HepG2 (cell line): Measurements from ENCODE around the gene PADI1. TPM values are rescaled to one million over a fixed set of nuclear protein-coding genes. Genes with fewer than 3 reads are reported as not detected.

Experiments used
- ATAC-seq: fragments of 200-7000 bp; cut with Tn5 transposase; 3 replicates; pipeline ENCODE4 v1.9.1; 2020; ENCODE audit warnings: mild to moderate bottlenecking, moderate library complexity
- BruUV-seq: library from RNA; stranded (reverse); fragments of 400-500 nt; replicated peaks from 2 replicates; lab custom pipeline; 2021; lab: Mats Ljungman, UMichigan
- CTCF ChIA-PET: fragments of 300-600 bp; formaldehyde crosslinking; extraction: SDS; loops from one replicate; lab custom pipeline; 2021; ENCODE audit warnings: low total read pairs, inconsistent platforms, low intra/inter-chr PET ratio; lab: Yijun Ruan, JAX
- POLR2A ChIA-PET: fragments of 350-600 bp; sonication (Branson Sonifier 250); formaldehyde crosslinking; loops from one replicate; lab custom pipeline; 2020; ENCODE audit warnings: antibody characterized with exemption, inconsistent platforms; lab: Yijun Ruan, JAX
- DNase-seq: peaks from one replicate; pipeline ENCODE4 v3.0.0-alpha.2; 2015; ENCODE audit warnings: low spot score
- FAIRE-seq: peaks from 3 replicates; lab custom pipeline; 2011; peaks lifted over from hg19 to GRCh38; lab: Jason Lieb, UNC
- H2AFZ ChIP-seq: one replicate; pipeline ENCODE4 v1.6.1; 2011; ENCODE audit warnings: low read length, inconsistent platforms
- H3K27ac ChIP-seq: fragments of 300-600 bp; 3 replicates; pipeline ENCODE4 v1.8.0; 2011; ENCODE audit warnings: mixed run types, mild to moderate bottlenecking, mixed read lengths, low read length, inconsistent platforms; ENCODE audit not compliant: insufficient read depth; ENCODE audit errors: extremely low read length
- H3K27me3 ChIP-seq, 2 experiments: fragments of 200-600 bp in 1 of 2; 2 replicates in 1 of 2; 3 replicates in 1 of 2; pipeline versions ENCODE4 v1.6.0 to v1.8.0; 2011; ENCODE audit warnings: low read length in 2 of 2, mild to moderate bottlenecking in 2 of 2, moderate library complexity in 2 of 2, inconsistent platforms in 1 of 2; ENCODE audit not compliant: insufficient read depth in 2 of 2, control insufficient read depth in 1 of 2
- H3K36me3 ChIP-seq, 2 experiments: fragments of 200-600 bp in 1 of 2; replicated peaks in 1 of 2; 2 replicates in 1 of 2; 3 replicates in 1 of 2; pipeline versions ENCODE4 v1.5.1 to v1.8.0; 2011; ENCODE audit warnings: low read length in 2 of 2, inconsistent platforms in 1 of 2; ENCODE audit not compliant: insufficient read depth in 2 of 2, control insufficient read depth in 1 of 2
- H3K4me1 ChIP-seq: 2 replicates; pipeline ENCODE4 v1.5.1; 2012; ENCODE audit warnings: low read length, inconsistent platforms; ENCODE audit not compliant: insufficient read depth
- H3K4me2 ChIP-seq: 2 replicates; pipeline ENCODE4 v1.6.0; 2011; ENCODE audit warnings: low read depth, low read length, inconsistent platforms
- H3K4me3 ChIP-seq, 3 experiments: fragments of 200-600 bp in 1 of 3; sonication (generic), shearing (Covaris generic) in 1 of 3; replicated peaks in 1 of 3; 2 replicates each; pipeline ENCODE4 v1.5.1; 2011 to 2016; ENCODE audit warnings: low read length in 3 of 3, inconsistent platforms in 2 of 3, low read depth in 2 of 3, mild to moderate bottlenecking in 2 of 3, control low read depth in 1 of 3, mixed read lengths in 1 of 3; ENCODE audit not compliant: insufficient read depth in 1 of 3
- H3K79me2 ChIP-seq: one replicate; pipeline ENCODE4 v1.6.1; 2011; ENCODE audit warnings: low read length, inconsistent platforms; ENCODE audit not compliant: insufficient read depth
- H3K9ac ChIP-seq: 2 replicates; pipeline ENCODE4 v1.6.0; 2011; ENCODE audit warnings: mild to moderate bottlenecking, low read depth, low read length, inconsistent platforms; ENCODE audit not compliant: insufficient read depth
- H3K9me3 ChIP-seq: 2 replicates; pipeline ENCODE4 v1.5.1; 2012; ENCODE audit warnings: mild to moderate bottlenecking, low read length
- H4K20me1 ChIP-seq: 2 replicates; pipeline ENCODE4 v1.6.0; 2011; ENCODE audit warnings: inconsistent platforms, mild to moderate bottlenecking, low read length, moderate library complexity; ENCODE audit not compliant: insufficient read depth
- ATF5 ChIP-seq: sonication (generic); formaldehyde crosslinking; IDR thresholded peaks from 2 replicates; pipeline ENCODE4 v1.4.0; 2020; ENCODE audit warnings: mild to moderate bottlenecking, low read depth, missing genetic modification reagents
- ATF7 ChIP-seq, 2 experiments: fragments of 450-650 bp in 1 of 2; sonication (generic) in 1 of 2; formaldehyde crosslinking in 1 of 2; IDR thresholded peaks; 2 replicates each; pipeline versions ENCODE4 v1.4.0 to v1.6.1; 2016 to 2020; ENCODE audit warnings: antibody characterized with exemption in 1 of 2, mild to moderate bottlenecking in 1 of 2, missing genetic modification reagents in 1 of 2
- ELF3 ChIP-seq: IDR thresholded peaks from 2 replicates; pipeline ENCODE4 v1.6.1; 2016; ENCODE audit warnings: missing genetic modification reagents, missing compliant biosample characterization
- HOXA5 ChIP-seq: sonication (generic); formaldehyde crosslinking; IDR thresholded peaks from 2 replicates; pipeline ENCODE4 v1.4.0; 2020; ENCODE audit warnings: missing genetic modification reagents
- JDP2 ChIP-seq: sonication (generic); formaldehyde crosslinking; IDR thresholded peaks from 2 replicates; pipeline ENCODE4 v1.8.1; 2022; ENCODE audit warnings: missing genetic modification reagents, borderline replicate concordance
- KMT2A ChIP-seq: sonication (generic); formaldehyde crosslinking; IDR thresholded peaks from 2 replicates; pipeline ENCODE4 v1.4.0; 2020; ENCODE audit warnings: missing genetic modification reagents
- NCOA1 ChIP-seq: sonication (generic); formaldehyde crosslinking; IDR thresholded peaks from 2 replicates; pipeline ENCODE4 v1.9.0; 2021; ENCODE audit warnings: missing genetic modification reagents
- PCBP2 ChIP-seq: fragments of 200-400 bp; formaldehyde crosslinking; optimal IDR thresholded peaks from 2 replicates; pipeline ENCODE3; 2018; ENCODE audit warnings: low read length, low read depth; ENCODE audit not compliant: poor library complexity, severe bottlenecking
- PHF21A ChIP-seq: sonication (generic); formaldehyde crosslinking; IDR thresholded peaks from 2 replicates; pipeline ENCODE4 v1.5.0; 2020; ENCODE audit warnings: mild to moderate bottlenecking, missing genetic modification reagents
- PREB ChIP-seq: sonication (generic); formaldehyde crosslinking; IDR thresholded peaks from 2 replicates; pipeline ENCODE4 v1.4.0; 2020; ENCODE audit warnings: missing genetic modification reagents
- RBAK ChIP-seq: sonication (generic); formaldehyde crosslinking; IDR thresholded peaks from 2 replicates; pipeline ENCODE4 v1.5.1; 2020; ENCODE audit warnings: mild to moderate bottlenecking, missing genetic modification reagents
- SIN3B ChIP-seq: fragments of 150-350 bp; IDR thresholded peaks from 2 replicates; pipeline ENCODE4 v1.6.1; 2014; ENCODE audit warnings: low read length
- SMAD3 ChIP-seq: sonication (generic); formaldehyde crosslinking; IDR thresholded peaks from 2 replicates; pipeline ENCODE4 v1.4.0; 2020; ENCODE audit warnings: missing genetic modification reagents
- THRA ChIP-seq: sonication (generic); formaldehyde crosslinking; IDR thresholded peaks from 2 replicates; pipeline ENCODE4 v1.4.0; 2020; ENCODE audit warnings: missing genetic modification reagents, borderline replicate concordance
- TMF1 ChIP-seq: sonication (generic); formaldehyde crosslinking; IDR thresholded peaks from 2 replicates; pipeline ENCODE4 v1.8.1; 2022; ENCODE audit warnings: low read depth, missing genetic modification reagents
- ZNF224 ChIP-seq: sonication (generic); formaldehyde crosslinking; IDR thresholded peaks from 2 replicates; pipeline ENCODE4 v1.5.0; 2020; ENCODE audit warnings: mild to moderate bottlenecking, missing genetic modification reagents
- ZNF430 ChIP-seq: sonication (generic); formaldehyde crosslinking; IDR thresholded peaks from 2 replicates; pipeline ENCODE4 v1.9.0; 2021; ENCODE audit warnings: mild to moderate bottlenecking, missing genetic modification reagents
- ZNF530 ChIP-seq: sonication (generic); formaldehyde crosslinking; IDR thresholded peaks from 2 replicates; pipeline ENCODE4 v1.5.0; 2020; ENCODE audit warnings: low read depth, mild to moderate bottlenecking, missing genetic modification reagents
- WGBS: methylation state at CpG from one replicate; pipeline ENCODE4 v1.1.6; 2017; ENCODE audit warnings: low lambda C conversion rate; 5-methylcytosine and 5-hydroxymethylcytosine counted together
- in situ Hi-C: cut with HindIII; loops from 2 replicates; pipeline ENCODE4 v1.10.0; 2017; ENCODE audit warnings: low pct_unique_long_range_greater_than_20kb; ENCODE audit not compliant: extremely low pct_ligation_motif_present
- intact Hi-C: fragments of 100-400 bp; cut with micrococcal nuclease; formaldehyde crosslinking; loops from one replicate; pipeline ENCODE4 v1.10.0; 2022; ENCODE audit not compliant: unreplicated experiment
- polyA plus RNA-seq, 8 experiments: library from polyadenylated mRNA; depleted of rRNA in 3 of 8; stranded (reverse) in 7 of 8; unstranded in 1 of 8; fragments of >200 nt; fragmentation: Illumina TruSeq in 4 of 8; extraction: Trizol in 4 of 8; gene quantifications; 2 replicates each; pipeline versions ENCODE4 v1.2.1 to v1.2.3, GENCODE V29; 2011 to 2016; ENCODE audit warnings: low read depth in 4 of 8, missing spikeins in 1 of 8, mixed read lengths in 1 of 8; ENCODE audit not compliant: insufficient read depth in 1 of 8
- total RNA-seq, 5 experiments: library from RNA; depleted of rRNA; stranded (reverse); fragments of >200 nt; fragmentation: Illumina TruSeq; extraction: Trizol; gene quantifications; 2 replicates each; pipeline ENCODE4 v1.2.3, GENCODE V29; 2016; ENCODE audit warnings: low read depth in 1 of 5

PADI1 gene
- total and polyA plus RNA-seq, 2 of the 13 experiments (the other 11 are each of a cell fraction or from before 2014, with no cell fraction given) = not detected

- TF ChIP-seq KMT2A (no peak), ZNF430 (CRISPR knock-in tag) (no peak), THRA (CRISPR knock-in tag) (no peak), PCBP2 (no peak), PREB (no peak), SMAD3 (no peak), PHF21A (CRISPR knock-in tag) (no peak), JDP2 (no peak), SIN3B (no peak), TMF1 (CRISPR knock-in tag) (no peak)
Observed at GRCh38 chr1:17173217-17173616, 31.7 kb upstream of the PADI1 start (continued).

- intact Hi-C loops (no loop called here), in situ Hi-C loops (no loop called here)
- ATAC-seq (no peak), DNase-seq (peak; percentile 25), FAIRE-seq (no peak)
- Histone ChIP-seq H3K79me2 (no peaks in the 10 kb centered on the region), H3K9ac (no peak overlapping the region), H3K4me3 (no peak overlapping the region), H3K4me1 (no peaks in the 10 kb centered on the region), H2AFZ (no peak overlapping the region), H3K36me3 (no peaks in the 10 kb centered on the region), H3K27me3 (peaks cover 0 to 3% of the 10 kb centered on the region in 2 experiments; a peak in 1 of 5 replicates), H3K4me2 (0 out of 2 replicates have a peak overlapping the region, but pooled peaks have one; percentile 14), H4K20me1 (no peaks in the 10 kb centered on the region), H3K27ac (no peak overlapping the region), H3K9me3 (no peaks in the 10 kb centered on the region)
- 15% methylated on average over 4 of the region's 6 CpGs for WGBS
- ChIA-PET POLR2A (no interaction called here), CTCF (no interaction called here)
- BruUV-seq = no TSS peak
- TF ChIP-seq HOXA5 (CRISPR knock-in tag) (no peak), ATF7 (IDR thresholded peaks at IDR 0.05) (peak; percentile 76), ATF7 (CRISPR knock-in tag; IDR thresholded peaks at IDR 0.05) (no peak), ZNF530 (no peak), ELF3 (CRISPR knock-in tag) (no peak), NCOA1 (no peak), ZNF224 (CRISPR knock-in tag) (no peak), ATF5 (CRISPR knock-in tag) (no peak), RBAK (CRISPR knock-in tag) (no peak)
Observed at GRCh38 chr1:17176306-17177061, 28.4 kb upstream of the PADI1 start.
